NCI-H1930 (cell line): Measurements from ENCODE around the gene ANKFN1.

Source experiments
- DNase-seq, 2 experiments: peaks; one replicate each; lab custom pipeline; 2025; lab: John Stamatoyannopoulos, UW

Gene ANKFN1

DNA sequence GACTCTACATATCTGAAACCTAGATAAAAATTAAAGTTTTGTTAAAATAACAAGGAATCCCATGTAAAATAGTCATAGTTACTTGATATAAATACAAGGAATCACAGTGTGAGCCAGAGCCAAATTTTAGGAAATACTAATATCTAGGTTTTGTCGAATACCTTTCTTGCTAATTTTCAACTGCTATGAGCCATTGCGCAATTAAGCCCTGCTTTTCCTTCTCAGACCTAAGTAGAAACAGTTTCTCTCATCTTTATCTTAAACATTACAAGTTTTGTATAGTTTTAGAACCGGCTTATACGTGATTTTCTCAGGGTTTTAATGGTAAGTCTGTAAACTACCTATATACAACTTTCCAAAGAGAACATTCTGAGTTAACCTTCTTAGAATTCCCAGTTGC lies 282.9 kb downstream of the ANKFN1 start:
- DNase-seq, result no peak

DNA sequence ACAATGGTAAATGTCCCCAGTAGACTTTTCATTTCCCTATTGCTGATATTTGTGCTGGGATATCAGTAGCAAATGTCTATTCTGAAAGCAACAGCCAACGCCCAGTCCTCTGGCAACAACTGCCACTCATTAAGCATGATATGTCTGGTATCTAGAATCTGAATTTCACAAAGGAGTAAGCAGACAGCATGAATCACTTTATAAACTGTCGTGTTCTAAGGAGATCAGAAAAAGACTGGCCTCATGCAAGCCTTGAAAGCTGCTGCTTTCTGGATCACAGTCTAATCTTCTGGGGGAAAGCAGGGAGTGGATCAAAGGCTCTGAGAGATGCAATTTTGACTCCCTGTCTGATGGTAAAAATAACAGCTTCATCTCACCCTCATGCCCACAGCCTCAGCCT lies 287.1 kb downstream of the ANKFN1 start:
- DNase-seq, result no peak

DNA sequence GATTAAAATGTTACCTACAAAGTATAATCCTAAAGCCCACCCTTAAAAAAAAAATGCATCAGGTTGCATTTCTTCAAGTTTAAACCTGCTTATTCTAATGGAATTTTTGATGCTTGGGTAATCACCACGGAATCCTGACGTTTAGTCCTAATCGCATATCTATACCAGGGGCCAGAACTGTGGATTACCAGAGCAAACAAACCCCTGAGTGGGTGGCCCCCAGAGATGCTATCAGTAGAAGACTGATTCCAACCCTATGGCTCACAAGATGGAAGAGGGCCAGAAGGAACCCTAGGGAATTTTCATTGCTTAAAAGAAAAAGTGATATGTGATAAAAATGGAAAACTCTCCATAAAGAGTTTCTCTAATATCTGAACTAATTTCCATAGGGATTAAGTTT lies 288.0 kb downstream of the ANKFN1 start:
- DNase-seq, result no peak

DNA sequence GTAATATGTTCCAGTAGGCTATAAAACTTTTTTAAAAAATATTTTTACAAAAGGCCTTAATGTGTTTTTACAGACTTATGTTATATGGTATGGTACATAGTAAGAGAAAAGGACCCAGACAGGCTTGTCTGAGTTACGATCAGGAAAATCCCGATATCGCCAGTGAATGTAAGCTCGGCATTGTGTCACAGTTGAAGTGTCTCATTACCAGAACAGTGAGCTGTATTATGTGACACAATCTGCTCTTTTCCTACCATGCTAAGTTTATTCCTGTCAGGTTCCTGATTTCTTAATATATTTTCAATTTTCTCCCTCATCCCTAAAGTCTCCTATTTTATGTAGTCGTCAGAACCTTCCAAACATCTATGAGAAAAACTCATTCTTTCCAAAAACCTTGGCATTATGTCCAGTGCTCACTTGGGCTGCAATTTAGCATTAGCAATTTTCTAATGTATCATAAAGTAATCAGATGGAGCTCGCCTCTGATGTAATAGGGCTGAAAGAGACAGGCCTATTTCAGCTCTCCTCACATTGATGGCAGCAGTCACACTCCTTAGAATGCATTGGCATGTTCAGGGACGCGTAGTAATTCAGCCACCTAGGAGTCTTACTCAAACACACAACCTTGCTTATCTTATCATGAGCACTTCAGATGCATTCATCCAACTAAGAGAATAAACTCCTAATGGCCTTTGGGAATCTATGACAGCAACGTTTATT lies 292.6 kb downstream of the ANKFN1 start:
- no peak for DNase-seq

DNA sequence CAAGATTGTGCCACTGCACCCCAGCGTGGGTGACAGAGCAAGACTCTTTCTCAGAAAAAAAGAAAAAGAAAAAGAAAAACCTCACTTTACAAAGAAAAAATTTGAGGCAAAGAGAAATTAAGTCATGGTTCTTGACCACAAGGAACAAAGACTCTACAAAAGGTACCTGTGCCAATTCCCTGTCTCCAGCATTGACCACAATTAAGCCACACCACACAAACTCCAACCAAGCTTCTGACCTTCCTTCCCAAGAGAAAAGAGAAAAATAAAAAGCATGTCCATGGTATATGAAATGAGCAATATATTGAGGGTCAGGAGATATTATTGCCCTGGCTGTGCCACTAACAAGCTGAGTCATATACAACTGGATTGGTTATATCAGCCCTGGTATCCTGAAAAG lies 293.9 kb downstream of the ANKFN1 start:
- DNase-seq, result no peak

DNA sequence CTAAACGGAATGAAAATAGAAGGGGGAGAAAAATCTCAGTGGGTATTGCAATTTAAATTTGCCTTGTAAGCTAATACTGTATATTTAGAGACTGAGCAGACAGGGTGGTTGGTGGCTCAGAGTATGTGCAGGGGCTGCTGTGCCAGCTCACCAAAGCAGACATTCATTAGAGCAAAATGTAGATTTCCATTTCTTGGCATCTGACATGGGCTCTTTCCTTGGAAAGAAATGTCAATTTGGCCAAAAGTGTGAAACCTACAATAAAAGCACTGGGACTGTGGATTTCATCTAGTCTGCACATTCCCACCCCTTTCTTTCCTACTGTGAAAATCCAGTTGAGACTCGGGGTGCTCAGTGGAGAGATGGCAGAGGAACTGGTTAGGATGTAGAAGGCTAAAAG lies 295.1 kb downstream of the ANKFN1 start:
- DNase-seq, result no peak

DNA sequence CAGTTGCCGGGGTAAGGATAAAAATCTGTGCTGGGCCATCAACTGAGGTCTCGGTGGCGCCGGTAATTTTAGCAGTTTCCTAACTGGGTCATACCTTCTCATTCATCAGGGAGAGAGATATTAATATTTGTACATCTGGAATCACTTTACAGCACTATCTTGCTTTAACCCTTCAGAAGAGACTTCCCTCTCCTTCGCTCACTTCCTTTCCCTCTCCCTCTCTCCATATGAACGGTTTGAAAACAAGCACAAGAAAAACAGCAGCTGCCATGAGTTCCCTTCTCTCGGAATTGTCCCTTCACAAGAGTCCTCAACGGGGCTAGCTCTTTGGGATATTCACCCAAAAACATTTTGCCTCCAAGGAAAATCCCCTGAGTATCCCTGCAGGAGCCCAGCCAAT lies 295.9 kb downstream of the ANKFN1 start:
- no peak for DNase-seq

DNA sequence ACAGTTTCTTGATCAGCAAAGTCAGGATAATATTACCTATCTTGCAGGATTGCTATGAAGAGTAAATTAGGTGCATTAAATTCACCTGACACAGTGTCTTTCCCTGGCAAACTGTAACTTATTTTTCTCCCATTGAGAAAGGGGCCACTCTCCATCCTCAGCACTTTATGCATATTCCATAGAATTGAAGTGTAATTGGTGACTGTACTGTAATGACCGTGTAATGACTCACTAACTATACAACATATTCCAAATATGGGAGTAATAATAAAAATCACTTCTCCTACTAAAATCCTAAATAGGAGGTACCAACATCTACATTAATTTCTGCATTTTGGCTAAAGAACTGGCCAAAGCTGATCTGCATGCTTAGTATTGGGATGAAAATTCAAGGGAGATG lies 298.4 kb downstream of the ANKFN1 start:
- no peak for DNase-seq

DNA sequence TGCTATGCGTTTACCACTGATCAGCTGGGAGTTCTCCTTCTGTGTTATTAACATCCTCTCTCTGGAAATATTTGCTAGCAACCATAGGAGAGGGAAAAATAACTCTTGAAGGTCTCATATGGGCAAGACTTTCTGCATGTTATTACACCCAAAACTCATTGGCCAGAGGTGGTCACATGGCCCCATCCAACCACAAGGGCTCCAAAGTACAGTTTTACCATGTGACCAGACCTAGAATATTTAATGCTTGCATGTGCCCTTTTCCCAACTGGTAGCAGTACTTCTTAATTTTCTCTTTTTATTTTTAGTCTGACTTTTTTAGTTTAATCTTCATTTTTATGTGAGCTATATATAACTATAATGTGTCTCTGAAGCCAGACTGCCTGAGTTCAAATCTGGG lies 299.2 kb downstream of the ANKFN1 start:
- no peak for DNase-seq

DNA sequence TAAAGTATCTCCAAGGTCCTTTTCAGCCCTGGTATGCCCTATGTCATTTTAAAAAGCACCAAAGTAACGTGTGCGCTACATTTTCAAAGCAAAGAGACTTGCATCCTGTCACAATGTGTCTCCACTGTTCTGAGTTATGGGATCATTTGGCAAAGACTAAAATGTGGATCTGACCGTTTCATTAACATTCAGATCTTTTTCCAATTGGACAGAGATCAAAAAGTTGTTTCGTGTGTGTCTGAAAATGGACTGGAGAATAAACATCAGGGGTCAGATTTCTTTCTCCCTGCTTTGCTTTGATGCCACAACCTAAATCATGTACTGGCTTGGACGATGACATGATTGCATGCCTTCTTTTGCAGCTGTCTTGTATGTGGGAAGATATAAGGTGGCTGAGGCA lies 304.2 kb downstream of the ANKFN1 start:
- no peak for DNase-seq

DNA sequence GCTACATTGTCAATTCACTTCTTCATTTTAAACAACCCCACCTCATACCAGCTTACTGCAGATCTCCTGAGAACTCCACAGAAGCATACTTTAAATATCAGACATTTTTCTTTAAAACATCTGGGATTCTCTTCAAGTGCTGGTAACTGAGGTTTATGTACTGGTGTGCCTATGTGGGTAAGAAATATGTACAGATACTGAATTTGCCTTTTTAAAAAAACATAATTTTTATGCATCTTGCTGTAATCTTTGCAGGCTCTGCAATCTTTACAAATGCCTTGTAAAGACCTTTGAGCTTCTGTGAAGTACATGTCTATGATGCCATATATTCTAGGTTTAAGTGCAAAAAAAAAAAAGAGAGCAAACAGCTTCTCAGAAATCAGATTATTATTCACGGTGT lies 312.6 kb downstream of the ANKFN1 start:
- DNase-seq, result no peak

DNA sequence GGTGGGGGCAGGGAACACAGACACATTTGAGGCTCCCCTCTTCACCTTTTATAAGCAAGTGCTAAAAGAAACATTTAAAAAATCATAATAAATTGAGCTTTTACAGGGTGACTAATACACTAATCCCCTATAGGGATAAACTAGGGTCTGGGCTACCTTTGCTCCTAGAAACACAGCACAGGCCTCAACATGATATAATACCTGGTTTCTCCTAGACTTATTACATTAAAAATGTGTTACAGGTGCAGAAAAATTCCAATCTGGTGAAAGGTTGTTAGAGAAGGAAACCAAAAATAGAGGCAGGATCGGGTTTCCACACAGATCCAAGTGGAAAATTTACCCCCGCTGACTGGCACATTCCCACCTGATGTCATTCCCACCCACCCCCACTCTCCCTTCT lies 315.6 kb downstream of the ANKFN1 start:
- no peak for DNase-seq

DNA sequence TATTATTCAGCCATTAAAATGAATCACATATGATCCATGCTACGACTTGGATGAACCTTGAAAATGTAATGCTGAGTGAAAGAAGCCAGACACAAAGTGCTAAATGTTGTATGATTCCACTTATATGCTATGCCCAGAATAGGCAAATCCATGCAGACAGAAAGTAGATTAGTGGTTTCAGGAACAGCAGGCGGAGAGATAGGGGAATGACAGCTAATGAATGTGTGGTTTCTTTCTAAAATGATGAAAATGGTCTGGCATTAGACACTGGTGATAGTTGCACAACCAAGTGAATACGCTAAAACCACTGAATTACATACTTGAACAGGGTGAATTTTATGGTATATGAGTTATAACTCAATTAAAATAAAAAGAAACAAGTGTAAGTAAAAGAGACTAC lies 318.4 kb downstream of the ANKFN1 start:
- DNase-seq, result no peak

DNA sequence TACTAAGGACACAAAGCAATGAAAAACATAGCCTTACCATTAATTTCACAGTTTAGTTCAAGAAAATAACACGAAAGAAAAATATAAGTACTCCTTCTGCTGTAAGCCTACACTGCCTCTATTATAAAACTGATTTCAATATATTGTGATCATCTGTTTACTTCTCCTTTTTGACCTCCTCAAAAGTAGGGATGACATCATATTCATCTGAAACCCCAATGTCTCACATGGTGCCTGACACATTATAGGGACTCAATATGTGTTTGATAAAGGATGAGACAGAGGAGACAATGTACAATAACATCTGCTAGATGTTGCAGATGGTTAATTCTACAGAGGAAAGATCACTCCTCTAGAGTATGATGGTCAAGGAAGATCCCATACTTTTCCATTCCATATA lies 321.8 kb downstream of the ANKFN1 start:
- no peak for DNase-seq

DNA sequence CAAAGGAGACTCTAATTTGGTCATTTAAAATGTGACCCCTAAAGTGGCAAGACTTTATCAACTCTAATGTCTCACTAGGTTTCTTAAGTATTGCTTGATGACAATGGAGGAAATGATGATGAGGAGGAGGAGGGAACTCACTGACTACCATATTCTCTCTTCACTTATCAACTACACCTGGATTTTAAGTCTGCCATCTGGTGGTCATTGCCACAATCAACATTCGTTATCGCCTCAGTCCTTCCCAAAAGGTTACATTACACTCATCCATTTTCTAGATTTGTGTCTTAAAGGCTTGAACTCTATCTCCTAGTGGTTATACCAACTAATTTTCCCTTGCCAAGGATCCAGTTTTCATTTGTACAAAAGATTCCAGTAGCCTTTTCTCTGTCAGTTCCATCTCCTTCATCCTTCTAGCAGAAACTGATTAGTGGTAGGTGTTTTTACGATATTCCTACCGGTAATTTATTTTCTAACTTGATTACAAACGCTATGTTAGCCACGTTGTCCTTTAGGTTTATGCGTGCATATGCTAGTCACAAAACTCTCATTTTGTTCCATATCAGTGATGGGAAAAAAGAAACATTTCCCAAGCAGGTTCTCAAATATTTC lies 325.7 kb downstream of the ANKFN1 start:
- DNase-seq, result peak in 1 of 2 experiments; percentile 16

DNA sequence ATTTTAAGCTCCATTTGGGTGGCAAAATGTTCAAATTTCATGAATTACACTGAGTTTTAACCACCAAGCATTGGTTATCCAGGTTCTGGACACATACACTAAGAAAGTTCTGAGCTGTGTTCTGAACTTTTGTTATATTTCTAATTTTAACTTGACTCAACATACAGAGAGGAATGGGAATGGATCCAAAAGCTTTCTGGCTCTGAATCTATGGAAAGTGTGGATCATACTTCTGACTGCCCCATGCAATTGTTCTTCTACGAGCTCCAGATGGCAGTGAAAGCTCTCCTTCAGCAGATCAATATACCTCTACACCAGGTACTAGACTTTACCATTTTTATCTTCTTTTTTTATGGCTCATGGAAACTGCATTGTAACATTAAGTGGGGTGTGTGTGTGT lies 327.2 kb downstream of the ANKFN1 start:
- DNase-seq, result no peak

DNA sequence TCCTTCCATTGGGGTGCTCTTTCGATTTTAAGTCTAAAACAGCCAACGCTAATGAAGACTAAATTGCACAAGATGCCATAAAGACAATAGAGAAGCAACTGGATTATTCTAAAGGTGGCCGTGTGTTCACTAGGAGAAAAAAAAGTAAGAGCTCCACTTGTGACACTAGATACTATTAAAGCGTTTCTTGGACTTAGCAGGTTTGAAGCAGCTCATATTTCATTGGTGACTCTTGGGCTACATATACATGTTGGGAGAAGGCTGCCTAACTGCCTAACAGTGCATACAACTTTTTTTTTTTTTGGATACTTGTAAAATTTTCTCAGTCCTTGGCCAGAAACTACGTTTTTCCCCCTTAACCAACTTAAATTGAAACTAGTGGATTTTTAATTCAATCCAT lies 328.4 kb downstream of the ANKFN1 start:
- no peak for DNase-seq

DNA sequence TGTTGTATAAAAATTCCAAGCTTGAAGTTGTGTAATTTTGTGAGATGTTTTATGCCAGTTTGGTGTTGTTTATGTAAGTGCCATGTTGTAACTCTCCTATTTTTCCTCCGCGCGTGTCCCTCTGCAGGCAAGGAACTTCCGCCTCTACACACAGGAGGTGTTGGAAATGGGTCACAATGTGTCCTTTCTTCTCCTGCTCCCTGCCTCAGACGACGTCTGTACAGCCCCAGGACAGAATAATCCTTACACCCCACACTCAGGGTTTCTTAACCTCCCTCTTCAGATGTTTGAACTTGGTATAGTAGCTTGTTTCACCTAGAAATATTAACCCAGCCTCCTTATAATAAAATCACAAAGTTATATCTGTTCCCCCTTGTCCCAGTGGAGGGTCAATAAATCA lies 329.0 kb downstream of the ANKFN1 start:
- DNase-seq, result no peak

DNA sequence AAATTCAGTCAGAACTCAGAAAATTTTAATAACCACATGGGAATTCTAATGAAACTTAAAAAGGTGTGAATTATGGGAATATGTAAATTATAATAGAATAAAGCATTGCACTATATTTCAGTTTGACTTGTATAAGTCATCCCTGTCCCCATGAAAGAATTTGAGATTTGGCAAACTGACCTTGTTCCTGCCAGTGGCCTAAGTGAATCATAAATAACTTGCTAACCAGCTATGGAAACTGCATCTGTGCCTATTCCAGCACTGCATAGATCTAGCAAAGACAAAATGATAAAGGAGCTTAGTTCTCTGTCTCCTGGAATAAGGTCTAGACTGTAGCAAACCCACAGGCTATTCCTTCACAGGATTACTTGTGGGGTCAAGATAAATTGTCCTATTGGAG lies 333.5 kb downstream of the ANKFN1 start:
- no peak for DNase-seq

DNA sequence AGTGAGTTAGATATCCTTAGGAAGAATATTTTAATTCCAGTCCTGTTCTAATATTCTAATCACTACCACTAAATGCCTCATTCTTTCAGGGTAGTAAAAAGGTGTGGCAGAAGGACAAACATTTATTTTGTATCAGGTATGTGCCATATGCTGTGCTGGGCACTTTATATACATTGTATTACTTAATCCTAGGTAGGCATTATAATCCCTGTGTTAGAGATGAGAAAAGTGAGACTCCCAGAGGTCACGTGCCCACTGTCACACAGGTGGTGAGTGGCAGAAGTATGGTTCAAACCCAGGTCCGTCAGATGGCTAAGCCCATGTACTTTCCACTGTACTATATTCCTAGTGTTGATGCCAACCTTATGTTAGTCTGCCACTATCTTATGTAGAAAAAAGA lies 335.5 kb downstream of the ANKFN1 start:
- no peak for DNase-seq

DNA sequence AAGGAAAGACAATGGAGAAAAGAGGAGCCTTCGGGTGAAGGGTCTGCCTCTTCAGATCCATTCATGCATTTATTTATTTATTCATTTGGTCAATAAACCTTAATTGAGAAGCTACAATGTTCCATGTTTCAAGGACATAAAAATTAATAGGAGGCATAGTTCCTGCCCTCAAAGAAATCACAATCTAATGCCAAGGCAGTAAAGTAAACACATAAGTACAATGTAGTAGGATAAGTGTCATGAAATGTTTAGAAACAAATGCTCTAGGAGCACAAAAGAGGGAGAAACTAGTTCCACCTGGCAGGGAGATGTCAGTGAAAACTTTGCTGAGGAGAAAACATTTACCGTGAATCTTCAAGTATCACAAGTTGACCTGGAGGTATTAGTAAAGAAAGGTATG lies 336.7 kb downstream of the ANKFN1 start:
- DNase-seq, result no peak

DNA sequence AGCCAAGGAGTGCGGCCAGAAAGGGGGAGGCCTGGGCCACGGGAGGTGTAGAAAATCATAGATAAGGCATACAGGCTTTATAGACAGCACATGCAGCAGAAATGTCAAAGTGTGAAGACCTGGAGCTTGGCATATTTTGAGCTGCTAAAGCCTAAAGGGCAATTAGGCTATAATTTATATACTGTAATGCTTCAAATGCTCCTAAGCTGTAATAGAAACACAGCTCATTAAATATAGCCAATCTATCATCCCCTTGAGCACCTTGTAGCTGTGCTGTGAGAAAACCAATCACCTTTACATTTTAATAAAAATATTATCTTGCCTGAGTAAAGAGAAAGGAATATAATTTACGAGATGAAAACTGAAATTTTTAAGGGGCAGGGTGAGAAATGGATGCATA lies 342.3 kb downstream of the ANKFN1 start:
- no peak for DNase-seq

DNA sequence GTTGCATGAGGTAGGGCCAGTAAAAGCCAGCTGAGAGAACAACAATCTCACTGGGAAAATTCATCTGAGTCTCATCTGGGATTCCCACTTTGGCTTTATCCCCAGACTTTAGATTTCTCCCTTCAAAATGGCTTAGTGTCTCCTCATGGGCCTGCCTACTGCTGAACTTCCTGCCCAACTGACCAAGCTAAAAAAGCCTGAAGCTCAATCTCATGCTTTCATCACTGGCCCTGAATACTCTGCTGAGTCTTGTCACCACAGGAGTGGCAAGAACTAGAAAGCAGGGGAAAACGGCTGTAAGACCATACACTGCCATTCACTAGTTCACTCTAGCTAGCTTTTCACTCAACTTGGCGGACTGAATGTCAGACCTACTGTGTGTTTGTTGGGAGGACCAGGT lies 343.9 kb downstream of the ANKFN1 start:
- no peak for DNase-seq

DNA sequence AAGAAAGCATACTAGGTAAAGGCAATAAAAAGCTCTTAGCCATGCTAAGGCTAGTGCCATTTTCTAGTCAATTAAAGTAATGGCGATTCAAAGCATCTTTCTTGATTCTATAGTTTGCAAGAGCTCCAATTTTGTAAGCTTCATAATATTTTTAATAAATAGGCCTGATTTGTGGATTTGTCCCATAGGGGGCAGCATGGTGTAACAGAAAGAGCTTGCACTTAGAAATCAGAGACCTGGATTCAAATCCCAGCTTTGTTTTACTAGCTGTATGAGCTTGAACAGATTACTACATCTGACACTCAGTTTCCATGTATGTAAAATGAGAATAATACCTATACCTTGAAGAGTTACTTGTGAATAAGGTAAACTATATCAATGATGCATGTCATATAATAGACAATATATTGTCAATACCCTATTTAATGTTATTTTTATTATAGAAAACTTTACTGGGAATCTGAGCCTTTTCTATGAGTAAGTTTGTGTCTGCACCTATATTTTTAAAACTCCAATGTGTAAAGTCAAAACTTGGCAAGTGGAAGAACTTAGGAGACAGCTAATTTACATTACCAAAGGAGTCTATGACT lies 346.6 kb downstream of the ANKFN1 start:
- no peak for DNase-seq
